Liver (tissue), 3 donors: ENCODE data around the gene RAP1B.

Experiments
- CTCF ChIP-seq: fragments of 150-350 bp; IDR thresholded peaks from 2 replicates; pipeline ENCODE4 v1.5.1; 2017; ENCODE audit warnings: improper control_type of control experiment, low read depth, low read length; ENCODE audit not compliant: missing input control
- TAF1 ChIP-seq: conservative IDR thresholded peaks from 2 replicates; pipeline ENCODE4 v1.6.1; 2016; ENCODE audit warnings: antibody characterized with exemption, mild to moderate bottlenecking
- donor health status: healthy.
- donor health status: healthy.

- TF ChIP-seq CTCF: no peak
- TF ChIP-seq TAF1: no peak
These were observed 63.1 kb downstream of the RAP1B start for GRCh38 chr12:68673788-68674187.
